ENCODE results near the gene KLRK1.
A peak's percentile ranks its signal among the peaks of the same experiment; 100 is the strongest.
"Not testable (repeated sequence)": the region's sequence is repeated elsewhere in the genome, so short reads cannot be mapped to it uniquely, and the experiment has no call there.

The KLRK1 gene

GRCh38 chr12:10361622-10362021 is 28.2 kb downstream of the KLRK1 start:
- DNase-seq, result peak; percentile 23

DNA sequence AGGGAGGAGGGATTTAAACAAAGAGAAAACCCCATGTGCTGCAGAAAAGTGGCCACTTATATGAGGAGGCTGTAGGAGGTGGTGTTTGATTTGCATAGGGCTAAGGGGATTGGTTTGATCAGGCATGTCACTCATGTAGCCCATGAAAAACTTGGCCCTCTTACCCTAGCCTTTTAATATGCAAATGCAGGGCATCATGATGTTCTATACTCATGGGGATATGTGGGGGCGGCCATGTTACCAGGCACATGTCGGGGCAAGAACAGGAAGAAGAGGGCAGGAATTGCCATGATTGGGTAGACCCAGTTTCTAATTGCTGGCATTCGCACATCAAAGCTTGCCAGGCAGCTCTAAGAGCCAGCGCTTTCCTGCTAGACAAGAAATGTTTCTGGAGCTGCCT is 28.8 kb downstream of the KLRK1 start:
- no peak for DNase-seq

DNA sequence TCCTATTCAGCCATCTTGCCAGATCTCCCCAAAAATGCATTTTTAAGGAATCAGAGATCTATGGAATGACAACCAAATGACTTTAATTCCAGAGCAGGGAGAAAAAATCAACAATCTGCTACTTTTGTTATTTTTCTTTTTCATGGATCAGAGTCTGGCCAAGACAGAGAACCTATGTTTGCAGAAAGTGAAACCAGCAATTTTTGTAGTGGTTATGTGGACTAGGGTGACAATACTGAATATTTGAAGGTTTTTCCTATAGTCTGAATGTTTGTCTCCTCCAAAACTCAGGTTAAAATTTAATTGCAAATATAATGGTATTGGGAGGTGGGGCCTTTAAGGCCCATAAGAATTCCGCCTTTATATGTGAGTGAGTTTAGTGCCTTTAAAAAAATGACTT is 30.9 kb downstream of the KLRK1 start:
- DNase-seq, result no peak

DNA sequence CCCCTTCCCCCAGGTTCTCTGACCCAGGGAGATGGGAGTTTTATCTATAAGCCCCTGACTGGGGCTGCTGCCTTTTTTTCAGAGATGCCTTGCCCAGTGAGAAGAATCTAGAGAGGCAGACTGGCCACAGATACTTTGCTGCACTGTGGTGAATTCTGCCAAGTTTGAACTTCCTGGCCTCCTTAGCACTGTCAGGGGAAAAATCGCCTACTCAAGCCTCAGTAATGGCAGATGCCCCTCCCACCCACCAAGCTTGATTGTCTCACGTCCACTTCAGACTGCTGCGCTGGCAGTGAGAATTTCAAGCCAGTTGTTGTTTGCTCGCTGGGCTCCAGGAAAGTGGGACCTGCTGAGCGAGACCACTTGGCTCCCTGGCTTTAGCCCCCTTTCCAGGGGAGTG is 31.7 kb downstream of the KLRK1 start:
- DNase-seq, result no peak

DNA sequence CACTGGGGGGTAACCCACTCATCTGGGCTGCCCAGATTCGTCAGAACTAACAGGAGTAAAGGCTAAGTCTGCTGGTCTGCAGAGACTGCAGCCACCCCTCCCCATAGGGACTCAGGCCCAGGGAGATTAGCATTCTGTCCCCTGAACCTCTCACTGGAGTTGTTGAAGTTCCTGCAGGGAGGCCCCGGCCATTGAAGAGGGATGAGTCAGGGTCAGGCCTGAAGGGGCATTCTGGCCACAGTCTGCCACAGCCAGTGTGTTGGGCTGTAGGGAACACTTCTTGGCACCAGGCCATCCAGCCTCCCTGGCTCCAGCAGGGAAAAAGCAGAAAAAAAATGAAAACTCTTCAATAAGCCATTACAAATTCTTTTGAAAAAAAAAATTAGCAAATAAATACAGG is 35.3 kb downstream of the KLRK1 start:
- peak; percentile 18 for DNase-seq

- DNase-seq, result no peak
Observed at GRCh38 chr12:10354071-10354470, 35.8 kb downstream of the KLRK1 start.

DNA sequence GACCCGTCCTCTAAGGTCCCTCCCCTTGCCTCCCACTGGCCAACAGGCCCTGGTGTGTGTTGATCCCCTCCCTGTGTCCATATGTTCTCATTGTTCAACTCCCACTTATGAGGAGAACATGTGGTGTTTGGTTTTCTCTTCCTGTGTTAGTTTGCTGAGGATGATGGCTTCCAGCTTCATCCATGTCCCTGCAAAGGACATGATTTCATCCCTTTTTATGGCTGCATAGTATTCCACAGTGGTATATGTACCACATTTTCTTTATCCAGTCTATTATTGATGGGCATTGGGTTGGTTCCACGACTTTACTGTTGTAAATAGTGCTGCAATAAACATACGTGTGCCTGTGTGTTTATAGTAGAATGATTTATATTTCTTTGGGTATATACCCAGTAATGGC is 38.4 kb downstream of the KLRK1 start:
- not testable (repeated sequence) for DNase-seq

DNA sequence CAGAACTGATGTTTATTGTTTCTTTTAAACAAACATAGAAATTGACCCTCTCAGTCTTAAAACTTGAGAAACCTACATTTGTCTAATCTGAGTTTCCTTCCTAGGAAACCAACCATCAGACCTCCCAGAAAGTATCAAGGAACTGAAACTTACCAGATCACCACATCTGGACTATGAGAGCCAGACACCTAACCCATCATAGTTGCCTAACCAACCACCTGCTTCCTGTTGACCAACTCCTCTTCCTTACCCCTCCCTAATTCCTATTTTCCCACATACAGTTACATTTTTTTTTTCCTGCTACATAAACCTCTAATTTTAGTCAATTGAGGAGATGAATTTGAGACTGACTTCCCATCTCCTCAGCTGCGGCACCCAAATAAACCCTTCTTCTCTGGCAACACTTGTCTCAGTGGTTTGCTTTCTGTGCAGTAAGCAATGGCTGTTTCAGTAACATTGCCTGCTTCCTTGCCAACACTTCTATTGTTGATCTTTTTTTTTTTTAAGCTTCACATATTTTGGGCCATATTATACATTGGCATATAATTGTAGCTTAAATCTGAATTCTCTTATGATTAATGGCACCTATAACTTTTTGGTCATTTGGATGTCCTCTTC is 47.8 kb downstream of the KLRK1 start:
- no peak for DNase-seq

GRCh38 chr12:10340946-10341345 is 48.9 kb downstream of the KLRK1 start:
- DNase-seq, result not testable (repeated sequence)

DNA sequence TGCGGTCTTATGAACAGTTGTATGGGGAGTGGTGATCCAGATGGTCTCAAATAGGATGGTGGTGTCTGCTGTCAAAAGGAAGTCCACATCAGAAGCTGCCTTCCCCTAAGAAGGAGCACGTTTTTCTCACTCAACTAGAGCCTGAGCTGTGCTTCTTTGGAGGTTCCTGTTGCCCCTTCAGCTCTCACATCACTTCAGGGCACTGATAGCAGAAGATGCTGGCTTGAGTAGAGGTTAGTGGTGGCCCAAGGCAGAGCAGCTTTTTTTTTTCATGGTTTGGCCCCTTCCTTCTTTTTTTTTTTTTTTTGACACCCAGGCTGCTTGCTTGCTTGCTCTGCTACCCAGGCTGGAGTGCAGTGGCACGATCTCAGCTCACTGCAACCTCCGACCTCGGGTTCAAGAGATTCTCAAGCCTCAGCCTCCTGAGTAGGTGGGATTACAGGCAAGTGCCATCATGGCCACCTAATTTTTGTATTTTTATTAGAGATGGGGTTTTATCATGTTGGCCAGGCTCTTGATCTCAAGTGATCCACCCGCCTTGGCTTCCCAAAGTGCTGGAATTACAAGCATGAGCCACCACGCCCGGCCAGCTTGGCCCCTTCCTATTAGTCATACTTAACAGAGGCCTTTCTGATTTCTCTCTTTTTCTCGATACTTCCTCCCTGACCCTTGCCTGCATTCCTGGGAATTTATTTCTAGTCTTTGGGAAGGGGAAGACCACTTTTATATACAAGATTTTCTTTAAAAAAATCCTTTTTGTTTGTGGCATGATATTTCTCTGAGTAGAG is 50.6 kb downstream of the KLRK1 start:
- peak; percentile 12 for DNase-seq

- not testable (repeated sequence) for DNase-seq
Observed at GRCh38 chr12:10338470-10338869, 51.4 kb downstream of the KLRK1 start.

DNA sequence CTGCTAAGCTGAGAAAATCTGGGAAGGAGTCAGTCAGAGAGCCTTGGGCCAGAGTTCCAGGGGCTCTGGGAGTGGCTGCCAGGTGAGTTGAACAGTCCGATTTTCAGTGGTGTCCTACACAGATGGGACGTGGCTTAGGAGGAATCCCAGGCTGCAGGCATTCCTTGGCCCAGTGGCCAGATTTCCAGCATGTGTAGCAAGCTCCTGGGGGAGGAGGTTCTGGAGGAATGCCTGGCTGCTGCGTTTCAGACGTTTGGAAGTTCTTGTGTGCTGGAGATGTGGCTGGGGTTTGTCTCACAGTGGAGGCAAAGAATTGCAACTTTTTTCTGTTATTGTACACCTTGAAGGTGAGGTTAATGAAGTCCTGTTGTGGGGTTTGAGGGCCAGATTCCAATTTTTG is 53.6 kb downstream of the KLRK1 start:
- not testable (repeated sequence) for DNase-seq

DNA sequence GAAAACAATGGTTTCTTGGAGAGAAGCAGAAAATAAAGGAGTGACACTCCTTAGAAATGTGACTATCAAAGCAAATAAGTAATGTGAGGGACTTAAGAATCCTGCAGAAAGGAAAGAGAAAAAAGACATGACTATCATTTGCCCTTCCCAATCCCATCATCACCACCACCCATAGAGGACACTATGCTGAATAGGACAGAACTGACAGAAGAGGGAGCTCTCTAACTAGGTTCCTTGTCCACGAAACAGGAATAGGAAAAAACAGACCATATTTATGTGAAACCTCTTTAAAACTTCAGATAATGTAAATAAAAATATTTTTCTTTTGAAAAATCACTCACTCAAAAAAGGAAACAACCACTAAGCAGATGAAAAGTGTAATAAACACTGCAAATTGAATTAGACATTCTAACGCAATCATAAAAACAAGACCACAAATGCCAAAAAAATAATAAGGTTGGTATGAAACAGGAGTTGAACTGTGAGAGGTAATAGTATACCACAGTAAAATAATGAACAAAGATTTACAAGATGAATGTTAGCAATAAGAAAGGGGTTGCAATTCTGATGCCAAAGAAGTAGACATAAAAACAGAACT is 58.1 kb downstream of the KLRK1 start:
- DNase-seq, result peak; percentile 47

DNA sequence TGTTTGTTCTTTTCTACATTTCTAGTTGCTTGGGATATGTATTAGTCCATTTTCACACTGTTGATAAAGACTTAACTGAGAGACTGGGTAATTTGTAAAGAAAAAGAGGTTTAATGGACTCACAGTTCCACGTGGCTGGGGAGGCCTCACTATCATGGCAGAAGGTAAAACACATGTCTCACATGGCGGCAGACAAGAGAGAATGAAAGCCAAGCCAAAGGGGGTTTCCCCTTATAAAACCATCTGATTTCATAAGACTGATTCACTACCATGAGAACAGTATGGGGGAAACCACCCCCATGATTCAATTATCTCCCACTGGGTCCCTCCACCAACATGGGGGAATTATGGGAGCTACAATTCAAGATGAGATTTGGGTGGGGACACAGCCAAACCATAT is 61.1 kb downstream of the KLRK1 start:
- DNase-seq, result not testable (repeated sequence)

Data from fibroblast of skin of right biceps (primary cell).